ENCODE results near the gene RBL1.

RBL1 gene

GRCh38 chr20:37095599-37096414 is at the start of gene RBL1 (continued):
- TF ChIP-seq, protein P1, sequence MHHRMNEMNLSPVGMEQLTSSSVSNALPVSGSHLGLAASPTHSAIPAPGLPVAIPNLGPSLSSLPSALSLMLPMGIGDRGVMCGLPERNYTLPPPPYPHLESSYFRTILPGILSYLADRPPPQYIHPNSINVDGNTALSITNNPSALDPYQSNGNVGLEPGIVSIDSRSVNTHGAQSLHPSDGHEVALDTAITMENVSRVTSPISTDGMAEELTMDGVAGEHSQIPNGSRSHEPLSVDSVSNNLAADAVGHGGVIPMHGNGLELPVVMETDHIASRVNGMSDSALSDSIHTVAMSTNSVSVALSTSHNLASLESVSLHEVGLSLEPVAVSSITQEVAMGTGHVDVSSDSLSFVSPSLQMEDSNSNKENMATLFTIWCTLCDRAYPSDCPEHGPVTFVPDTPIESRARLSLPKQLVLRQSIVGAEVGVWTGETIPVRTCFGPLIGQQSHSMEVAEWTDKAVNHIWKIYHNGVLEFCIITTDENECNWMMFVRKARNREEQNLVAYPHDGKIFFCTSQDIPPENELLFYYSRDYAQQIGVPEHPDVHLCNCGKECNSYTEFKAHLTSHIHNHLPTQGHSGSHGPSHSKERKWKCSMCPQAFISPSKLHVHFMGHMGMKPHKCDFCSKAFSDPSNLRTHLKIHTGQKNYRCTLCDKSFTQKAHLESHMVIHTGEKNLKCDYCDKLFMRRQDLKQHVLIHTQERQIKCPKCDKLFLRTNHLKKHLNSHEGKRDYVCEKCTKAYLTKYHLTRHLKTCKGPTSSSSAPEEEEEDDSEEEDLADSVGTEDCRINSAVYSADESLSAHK (tag by site-specific recombination; IDR thresholded peaks at IDR 0.05), result peak; percentile 86
- TF ChIP-seq ZNF354C (tag by site-specific recombination; IDR thresholded peaks at IDR 0.05; ENCODE audit: borderline replicate concordance, low read depth) (no peak), TRIM28 (IDR thresholded peaks at IDR 0.05; ENCODE audit: borderline replicate concordance, low read length) (peak; percentile 80), ZNF433 (tag by site-specific recombination; IDR thresholded peaks at IDR 0.05; ENCODE audit: low read depth) (0 out of 2 replicates have a peak, but pooled peaks have one; percentile 2), ZBTB49 (tag by site-specific recombination; IDR thresholded peaks at IDR 0.05; ENCODE audit: low read depth) (no peak), HOXC10 (CRISPR knock-in tag; IDR thresholded peaks at IDR 0.05) (no peak), ZNF335 (tag by site-specific recombination; conservative IDR thresholded peaks at IDR 0.05) (peak; percentile 98), ZNF146 (tag by site-specific recombination; IDR thresholded peaks at IDR 0.05) (peak; percentile 90), ZNF747 (tag by site-specific recombination; IDR thresholded peaks at IDR 0.05) (no peak), KLF10 (tag by site-specific recombination; IDR thresholded peaks at IDR 0.05) (peak; percentile 99), ATF2 (tag by site-specific recombination; IDR thresholded peaks at IDR 0.05; ENCODE audit: low read depth) (peak; percentile 84), ZNF121 (tag by site-specific recombination; IDR thresholded peaks at IDR 0.05) (0 out of 2 replicates have a peak, but pooled peaks have one; percentile 52), ZNF155 (tag by site-specific recombination; IDR thresholded peaks at IDR 0.05) (no peak)
- TF ChIP-seq, protein P2, sequence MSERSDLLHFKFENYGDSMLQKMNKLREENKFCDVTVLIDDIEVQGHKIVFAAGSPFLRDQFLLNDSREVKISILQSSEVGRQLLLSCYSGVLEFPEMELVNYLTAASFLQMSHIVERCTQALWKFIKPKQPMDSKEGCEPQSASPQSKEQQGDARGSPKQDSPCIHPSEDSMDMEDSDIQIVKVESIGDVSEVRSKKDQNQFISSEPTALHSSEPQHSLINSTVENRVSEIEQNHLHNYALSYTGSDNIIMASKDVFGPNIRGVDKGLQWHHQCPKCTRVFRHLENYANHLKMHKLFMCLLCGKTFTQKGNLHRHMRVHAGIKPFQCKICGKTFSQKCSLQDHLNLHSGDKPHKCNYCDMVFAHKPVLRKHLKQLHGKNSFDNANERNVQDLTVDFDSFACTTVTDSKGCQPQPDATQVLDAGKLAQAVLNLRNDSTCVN (tag by site-specific recombination; optimal IDR thresholded peaks at IDR 0.05), result peak; percentile 96
- TF ChIP-seq, protein P3, sequence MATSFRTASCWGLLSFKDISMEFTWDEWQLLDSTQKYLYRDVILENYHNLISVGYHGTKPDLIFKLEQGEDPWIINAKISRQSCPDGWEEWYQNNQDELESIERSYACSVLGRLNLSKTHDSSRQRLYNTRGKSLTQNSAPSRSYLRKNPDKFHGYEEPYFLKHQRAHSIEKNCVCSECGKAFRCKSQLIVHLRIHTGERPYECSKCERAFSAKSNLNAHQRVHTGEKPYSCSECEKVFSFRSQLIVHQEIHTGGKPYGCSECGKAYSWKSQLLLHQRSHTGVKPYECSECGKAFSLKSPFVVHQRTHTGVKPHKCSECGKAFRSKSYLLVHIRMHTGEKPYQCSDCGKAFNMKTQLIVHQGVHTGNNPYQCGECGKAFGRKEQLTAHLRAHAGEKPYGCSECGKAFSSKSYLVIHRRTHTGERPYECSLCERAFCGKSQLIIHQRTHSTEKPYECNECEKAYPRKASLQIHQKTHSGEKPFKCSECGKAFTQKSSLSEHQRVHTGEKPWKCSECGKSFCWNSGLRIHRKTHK (tag by site-specific recombination; IDR thresholded peaks at IDR 0.05), result no peak
- TF ChIP-seq, protein P4, sequence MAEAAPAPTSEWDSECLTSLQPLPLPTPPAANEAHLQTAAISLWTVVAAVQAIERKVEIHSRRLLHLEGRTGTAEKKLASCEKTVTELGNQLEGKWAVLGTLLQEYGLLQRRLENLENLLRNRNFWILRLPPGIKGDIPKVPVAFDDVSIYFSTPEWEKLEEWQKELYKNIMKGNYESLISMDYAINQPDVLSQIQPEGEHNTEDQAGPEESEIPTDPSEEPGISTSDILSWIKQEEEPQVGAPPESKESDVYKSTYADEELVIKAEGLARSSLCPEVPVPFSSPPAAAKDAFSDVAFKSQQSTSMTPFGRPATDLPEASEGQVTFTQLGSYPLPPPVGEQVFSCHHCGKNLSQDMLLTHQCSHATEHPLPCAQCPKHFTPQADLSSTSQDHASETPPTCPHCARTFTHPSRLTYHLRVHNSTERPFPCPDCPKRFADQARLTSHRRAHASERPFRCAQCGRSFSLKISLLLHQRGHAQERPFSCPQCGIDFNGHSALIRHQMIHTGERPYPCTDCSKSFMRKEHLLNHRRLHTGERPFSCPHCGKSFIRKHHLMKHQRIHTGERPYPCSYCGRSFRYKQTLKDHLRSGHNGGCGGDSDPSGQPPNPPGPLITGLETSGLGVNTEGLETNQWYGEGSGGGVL (tag by site-specific recombination; IDR thresholded peaks at IDR 0.05), result 0 out of 2 replicates have a peak, but pooled peaks have one; percentile 51
- TF ChIP-seq, protein P5, sequence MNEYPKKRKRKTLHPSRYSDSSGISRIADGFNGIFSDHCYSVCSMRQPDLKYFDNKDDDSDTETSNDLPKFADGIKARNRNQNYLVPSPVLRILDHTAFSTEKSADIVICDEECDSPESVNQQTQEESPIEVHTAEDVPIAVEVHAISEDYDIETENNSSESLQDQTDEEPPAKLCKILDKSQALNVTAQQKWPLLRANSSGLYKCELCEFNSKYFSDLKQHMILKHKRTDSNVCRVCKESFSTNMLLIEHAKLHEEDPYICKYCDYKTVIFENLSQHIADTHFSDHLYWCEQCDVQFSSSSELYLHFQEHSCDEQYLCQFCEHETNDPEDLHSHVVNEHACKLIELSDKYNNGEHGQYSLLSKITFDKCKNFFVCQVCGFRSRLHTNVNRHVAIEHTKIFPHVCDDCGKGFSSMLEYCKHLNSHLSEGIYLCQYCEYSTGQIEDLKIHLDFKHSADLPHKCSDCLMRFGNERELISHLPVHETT (tag by site-specific recombination; IDR thresholded peaks at IDR 0.05), result peak; percentile 100

Measured in HEK293 (cell line).